OCI-LY7 (cell line): ENCODE measurements around the gene PPP3CB. TPM values are rescaled to one million over a fixed set of nuclear protein-coding genes. Genes with fewer than 3 reads are reported as not detected.

Experiments
- BruUV-seq: library from RNA; stranded (reverse); fragments of 400-500 nt; replicated peaks from 2 replicates; lab custom pipeline; 2021; lab: Mats Ljungman, UMichigan
- CTCF ChIA-PET: fragments of 300-600 bp; sonication (Branson Sonifier 250); formaldehyde crosslinking; loops from one replicate; lab custom pipeline; 2022; ENCODE audit warnings: antibody characterized with exemption; ENCODE audit not compliant: unreplicated experiment; lab: Charles Lee
- POLR2A ChIA-PET: fragments of 300-600 bp; sonication (Branson Sonifier 250); formaldehyde crosslinking; loops from one replicate; lab custom pipeline; 2022; ENCODE audit warnings: antibody characterized with exemption; lab: Charles Lee
- DNase-seq: peaks from one replicate; pipeline ENCODE4 v3.0.0-alpha.2; 2015; ENCODE audit warnings: low spot score
- H2AFZ ChIP-seq: fragments of 200-600 bp; sonication (generic), shearing (Covaris generic); 2 replicates; pipeline ENCODE4 v1.6.1; 2014; ENCODE audit warnings: mild to moderate bottlenecking, antibody characterized with exemption, low read length, moderate library complexity
- H3K27ac ChIP-seq: fragments of 200-600 bp; sonication (generic); 2 replicates; pipeline ENCODE4 v1.5.1; 2014; ENCODE audit warnings: mixed run types, low read depth, mild to moderate bottlenecking, moderate library complexity, low read length, inconsistent platforms; ENCODE audit not compliant: poor library complexity, severe bottlenecking
- H3K36me3 ChIP-seq: fragments of 200-600 bp; sonication (generic); 2 replicates; pipeline ENCODE4 v1.6.1; 2014; ENCODE audit warnings: mild to moderate bottlenecking, antibody characterized with exemption, low read length, moderate library complexity, mixed read lengths; ENCODE audit not compliant: insufficient read depth
- H3K4me1 ChIP-seq: fragments of 200-600 bp; sonication (generic); 2 replicates; pipeline ENCODE4 v1.5.1; 2014; ENCODE audit warnings: mild to moderate bottlenecking, low read length; ENCODE audit not compliant: insufficient read depth, poor library complexity, severe bottlenecking
- H3K4me2 ChIP-seq: fragments of 200-600 bp; sonication (generic); 2 replicates; pipeline ENCODE4 v1.6.1; 2014; ENCODE audit warnings: mild to moderate bottlenecking, low read length
- H3K4me3 ChIP-seq: fragments of 200-600 bp; sonication (generic); 2 replicates; pipeline ENCODE4 v1.5.1; 2014; ENCODE audit warnings: mild to moderate bottlenecking, low read depth, low read length; ENCODE audit not compliant: poor library complexity, severe bottlenecking
- H3K79me2 ChIP-seq: fragments of 200-600 bp; sonication (generic); 2 replicates; pipeline ENCODE4 v1.6.1; 2016; ENCODE audit warnings: low read depth, mild to moderate bottlenecking, low read length, moderate library complexity, mixed read lengths; ENCODE audit not compliant: insufficient read depth
- H3K9me2 ChIP-seq: fragments of 200-600 bp; sonication (generic); 2 replicates; pipeline ENCODE4 v1.6.1; 2016; ENCODE audit warnings: mild to moderate bottlenecking, low read length, mixed read lengths; ENCODE audit not compliant: insufficient read depth
- H3K9me3 ChIP-seq: fragments of 200-600 bp; sonication (generic); 2 replicates; pipeline ENCODE4 v1.6.1; 2014; ENCODE audit warnings: mild to moderate bottlenecking, mixed run types, low read length, mixed read lengths
- H4K20me1 ChIP-seq: fragments of 200-600 bp; sonication (generic); 2 replicates; pipeline ENCODE4 v1.6.1; 2014; ENCODE audit warnings: mild to moderate bottlenecking, antibody characterized with exemption, low read length, moderate library complexity, mixed read lengths; ENCODE audit not compliant: insufficient read depth
- CTCF ChIP-seq: fragments of 200-600 bp; sonication (generic); conservative IDR thresholded peaks from 2 replicates; pipeline ENCODE4 v1.5.1; 2014; ENCODE audit warnings: mild to moderate bottlenecking, antibody characterized with exemption, low read length, moderate library complexity, mixed read lengths
- EZH2phosphoT487 ChIP-seq: fragments of 200-600 bp; sonication (generic); IDR thresholded peaks from 2 replicates; pipeline ENCODE4 v1.6.1; 2018; ENCODE audit warnings: low read depth, borderline replicate concordance, mild to moderate bottlenecking, mixed run types, antibody characterized with exemption, low read length, moderate library complexity, mixed read lengths
- intact Hi-C: fragments of 100-400 bp; cut with micrococcal nuclease; formaldehyde crosslinking; loops from one replicate; pipeline ENCODE4 v1.10.0; 2022; ENCODE audit not compliant: unreplicated experiment
- total RNA-seq, 2 experiments: library from RNA; depleted of rRNA in 1 of 2; stranded (reverse); fragments of >200 nt in 1 of 2; shearing (Covaris generic) in 1 of 2; gene quantifications; 2 replicates each; pipeline ENCODE4 v1.2.3, GENCODE V29; 2014 to 2022

The PPP3CB gene
- total RNA-seq, 2 experiments from 2014 or later = 18.6 to 43.1 TPM

DNA sequence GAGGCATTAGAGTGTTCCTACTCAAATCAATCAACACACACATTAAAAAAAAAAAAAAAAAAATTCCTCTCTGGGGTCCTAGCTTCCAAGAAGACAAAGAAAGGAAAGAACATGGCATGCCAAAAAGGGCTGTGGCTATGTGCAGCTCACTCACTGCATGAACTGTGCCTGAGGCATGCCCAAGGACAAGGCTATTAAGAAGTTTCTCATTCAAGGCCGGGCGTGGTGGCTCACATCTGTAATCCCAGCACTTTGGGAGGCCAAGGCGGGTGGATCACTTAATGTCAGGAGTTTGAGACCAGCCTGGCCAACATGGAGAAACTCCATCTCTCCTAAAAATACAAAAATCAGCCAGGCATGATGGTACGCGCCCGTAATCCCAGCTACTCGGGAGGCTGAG lies 41.9 kb upstream of the PPP3CB start:
- Histone ChIP-seq H3K9me2 (no peaks in the 10 kb centered on the region), H4K20me1 (no peaks in the 10 kb centered on the region), H2AFZ (no peak overlapping the region), H3K79me2 (no peaks in the 10 kb centered on the region), H3K36me3 (no peaks in the 10 kb centered on the region), H3K9me3 (no peaks in the 10 kb centered on the region), H3K4me3 (no peak overlapping the region), H3K27ac (no peak overlapping the region), H3K4me2 (no peak overlapping the region), H3K4me1 (no peaks in the 10 kb centered on the region)
- ChIA-PET POLR2A (interaction anchor here (0.6 kb wide), 1 partner anchor 539 kb away, joined by 4 read pairs; no protein-coding TSS in a partner anchor), CTCF (no interaction called here)
- TF ChIP-seq CTCF (no peak), EZH2phosphoT487 (no peak)
- no peak for DNase-seq
- intact Hi-C loops = no loop called here
- no TSS peak for BruUV-seq

DNA sequence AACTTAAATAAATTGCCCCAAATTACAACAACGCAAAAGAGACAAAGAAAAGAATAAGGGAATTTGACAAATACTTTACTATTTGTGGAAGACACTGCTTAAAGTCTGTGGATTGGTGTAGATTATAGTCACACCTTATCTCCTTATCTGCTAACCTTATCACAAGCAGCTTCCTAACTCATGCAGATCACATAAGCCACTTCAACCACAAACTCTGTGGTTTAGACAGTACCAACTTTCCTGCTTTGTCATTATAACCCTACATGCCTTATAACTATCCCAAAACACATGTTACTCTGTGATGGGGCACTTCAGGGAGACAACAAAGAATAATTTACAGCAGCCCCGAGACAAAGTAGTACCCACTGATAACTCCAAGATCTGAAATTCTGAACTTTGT lies 41.5 kb upstream of the PPP3CB start:
- intact Hi-C loops = no loop called here
- Histone ChIP-seq H3K79me2 (no peaks in the 10 kb centered on the region), H2AFZ (no peak overlapping the region), H3K4me3 (no peak overlapping the region), H4K20me1 (no peaks in the 10 kb centered on the region), H3K36me3 (no peaks in the 10 kb centered on the region), H3K9me3 (no peaks in the 10 kb centered on the region), H3K4me1 (no peaks in the 10 kb centered on the region), H3K9me2 (no peaks in the 10 kb centered on the region), H3K4me2 (no peak overlapping the region), H3K27ac (no peak overlapping the region)
- no peak for DNase-seq
- ChIA-PET CTCF (no interaction called here), POLR2A (interaction anchor here (1.1 kb wide), 1 partner anchor 106 kb away, joined by 3 read pairs; no protein-coding TSS in a partner anchor)
- no TSS peak for BruUV-seq
- TF ChIP-seq CTCF (no peak), EZH2phosphoT487 (no peak)

GRCh38 chr10:73534857-73535256 lies 39.0 kb upstream of the PPP3CB start:
- CTCF ChIA-PET = no interaction called here
- Histone ChIP-seq H4K20me1 (no peaks in the 10 kb centered on the region), H3K9me2 (no peaks in the 10 kb centered on the region), H3K27ac (no peak overlapping the region), H3K4me1 (no peaks in the 10 kb centered on the region), H2AFZ (no peak overlapping the region), H3K4me3 (no peak overlapping the region), H3K9me3 (no peaks in the 10 kb centered on the region), H3K79me2 (no peaks in the 10 kb centered on the region), H3K4me2 (no peak overlapping the region), H3K36me3 (no peaks in the 10 kb centered on the region)
- no peak for DNase-seq
- TF ChIP-seq EZH2phosphoT487 (no peak), CTCF (no peak)
- intact Hi-C loops = no loop called here
- POLR2A ChIA-PET = no interaction called here
- no TSS peak for BruUV-seq
